HFFc6 (cell line): Measurements from ENCODE around the gene BATF. TPM values are rescaled to one million over a fixed set of nuclear protein-coding genes. Genes with fewer than 3 reads are reported as not detected.

Experiments used
- DNase-seq: peaks from one replicate; pipeline ENCODE4 v3.0.0-alpha.2; 2018
- H3K27ac Mint-ChIP-seq: 2 replicates; pipeline ENCODE4 v1.8.0; 2020; ENCODE audit warnings: mild to moderate bottlenecking, mixed read lengths
- H3K27me3 Mint-ChIP-seq: 2 replicates; pipeline ENCODE4 v1.8.0; 2021; ENCODE audit warnings: mild to moderate bottlenecking, moderate library complexity, mixed read lengths; ENCODE audit not compliant: insufficient read depth
- H3K36me3 Mint-ChIP-seq: 2 replicates; pipeline ENCODE4 v1.8.0; 2021; ENCODE audit warnings: low read depth, mixed read lengths
- H3K4me1 Mint-ChIP-seq: 2 replicates; pipeline ENCODE4 v1.8.0; 2020; ENCODE audit warnings: low read depth, mixed read lengths
- H3K4me3 Mint-ChIP-seq: 2 replicates; pipeline ENCODE4 v1.8.0; 2020; ENCODE audit warnings: mild to moderate bottlenecking, moderate library complexity, mixed read lengths
- H3K9me3 Mint-ChIP-seq: 2 replicates; pipeline ENCODE4 v1.8.0; 2020; ENCODE audit warnings: mild to moderate bottlenecking, mixed read lengths
- CTCF ChIP-seq: fragments of 200-600 bp; sonication (generic); IDR thresholded peaks from 2 replicates; pipeline ENCODE4 v1.5.0; 2021; ENCODE audit warnings: antibody characterized with exemption, mild to moderate bottlenecking
- total RNA-seq, 6 experiments: library from RNA; stranded (reverse); fragmentation: NEBNext Ultra II Directional; extraction: Animal tissue kit (Norgen Biotek cat#: 25700); gene quantifications; 2 replicates in 1 of 6; 3 replicates in 5 of 6; pipeline ENCODE4 v1.2.3, GENCODE V29; 2021

Gene BATF
- total RNA-seq, 6 experiments from 2014 or later, result not detected

- peaks cover 22% of the 10 kb centered on the region for H3K27me3 Mint-ChIP-seq
- H3K4me3 Mint-ChIP-seq, result no peak overlapping the region
- DNase-seq, result no peak
These were observed 20.4 kb downstream of the BATF start for GRCh38 chr14:75542588-75543091.

GRCh38 chr14:75543253-75543652 is 21.0 kb downstream of the BATF start:
- peaks cover 27% of the 10 kb centered on the region for H3K27me3 Mint-ChIP-seq
- no peak for TF ChIP-seq CTCF
- H3K4me3 Mint-ChIP-seq, result no peak overlapping the region
- H3K9me3 Mint-ChIP-seq, result no peaks in the 10 kb centered on the region
- peaks cover 4% of the 10 kb centered on the region; the same call in 1 of the 2 replicates for H3K4me1 Mint-ChIP-seq
- H3K36me3 Mint-ChIP-seq, result no peaks in the 10 kb centered on the region
- no peak overlapping the region for H3K27ac Mint-ChIP-seq
- no peak for DNase-seq

More at GRCh38 chr14:75542588-75543091, 20.4 kb downstream of the BATF start:
- Mint-ChIP-seq H3K27ac (no peak overlapping the region), H3K9me3 (no peaks in the 10 kb centered on the region), H3K4me1 (peaks cover 4% of the 10 kb centered on the region; the same call in 1 of the 2 replicates), H3K36me3 (no peaks in the 10 kb centered on the region)
- no peak for TF ChIP-seq CTCF

- Mint-ChIP-seq H3K36me3 (no peaks in the 10 kb centered on the region), H3K9me3 (no peaks in the 10 kb centered on the region), H3K4me1 (peaks cover 4% of the 10 kb centered on the region; the same call in 1 of the 2 replicates), H3K27ac (no peak overlapping the region), H3K4me3 (no peak overlapping the region), H3K27me3 (peaks cover 29% of the 10 kb centered on the region)
- DNase-seq, result no peak
- TF ChIP-seq CTCF, result no peak
These were observed 21.5 kb downstream of the BATF start for GRCh38 chr14:75543786-75544185.

GRCh38 chr14:75545907-75546306 is 23.6 kb downstream of the BATF start:
- Mint-ChIP-seq H3K36me3 (no peaks in the 10 kb centered on the region), H3K27me3 (peaks cover 39% of the 10 kb centered on the region), H3K4me3 (no peak overlapping the region), H3K4me1 (peaks cover 4% of the 10 kb centered on the region; the same call in 1 of the 2 replicates), H3K9me3 (no peaks in the 10 kb centered on the region), H3K27ac (no peak overlapping the region)
- no peak for TF ChIP-seq CTCF
- no peak for DNase-seq

GRCh38 chr14:75547552-75548250 is 25.4 kb downstream of the BATF start:
- Mint-ChIP-seq H3K9me3 (no peaks in the 10 kb centered on the region), H3K4me1 (peaks cover 2% of the 10 kb centered on the region; the same call in 1 of the 2 replicates), H3K36me3 (no peaks in the 10 kb centered on the region), H3K27me3 (peaks cover 39% of the 10 kb centered on the region), H3K4me3 (no peak overlapping the region), H3K27ac (no peak overlapping the region)
- DNase-seq, result no peak
- TF ChIP-seq CTCF, result no peak
